Neural cell (in vitro differentiated cells): ENCODE results near the gene MPP1. TPM values are rescaled to one million over a fixed set of nuclear protein-coding genes. Genes with fewer than 3 reads are reported as not detected.

Experiments
- H2AFZ ChIP-seq: fragments of 200-600, 300-800 bp; sonication (generic), shearing (Covaris generic); 2 replicates; pipeline ENCODE4 v1.6.0; 2014; ENCODE audit warnings: low read depth, mild to moderate bottlenecking, antibody characterized with exemption, low read length, moderate library complexity
- H3F3A ChIP-seq: fragments of 200-600 bp; shearing (Covaris generic); 2 replicates; pipeline ENCODE4 v1.6.1; 2016; ENCODE audit warnings: mild to moderate bottlenecking, moderate library complexity, mixed read lengths, antibody characterized with exemption, low read length; ENCODE audit not compliant: insufficient read depth, poor library complexity, severe bottlenecking
- H3K27ac ChIP-seq: fragments of 200-600, 300-800 bp; sonication (generic), shearing (Covaris generic); 2 replicates; pipeline ENCODE4 v1.5.1; 2014; ENCODE audit warnings: mild to moderate bottlenecking, low read length, moderate library complexity
- H3K27me3 ChIP-seq: fragments of 300-800, 200-600 bp; sonication (generic), shearing (Covaris generic); 2 replicates; pipeline ENCODE4 v1.6.0; 2014; ENCODE audit warnings: mild to moderate bottlenecking, low read depth, low read length, moderate library complexity; ENCODE audit not compliant: insufficient read depth
- H3K36me3 ChIP-seq: fragments of 300-800, 200-600 bp; sonication (generic), shearing (Covaris generic); 2 replicates; pipeline ENCODE4 v1.5.1; 2014; ENCODE audit warnings: mild to moderate bottlenecking, antibody characterized with exemption, low read length, moderate library complexity; ENCODE audit not compliant: insufficient read depth
- H3K4me2 ChIP-seq: fragments of 300-800, 200-600 bp; sonication (generic), shearing (Covaris generic); 2 replicates; pipeline ENCODE4 v1.6.0; 2014; ENCODE audit warnings: mild to moderate bottlenecking, low read length
- H3K4me3 ChIP-seq: fragments of 300-800, 200-600 bp; sonication (generic), shearing (Covaris generic); 2 replicates; pipeline ENCODE4 v1.5.1; 2014; ENCODE audit warnings: mild to moderate bottlenecking, low read length, moderate library complexity
- H3K79me2 ChIP-seq: fragments of 200-600 bp; shearing (Covaris generic); replicated peaks from 2 replicates; pipeline ENCODE4 v1.6.0; 2014; ENCODE audit warnings: mild to moderate bottlenecking, low read length, moderate library complexity; ENCODE audit not compliant: insufficient read depth
- H3K9ac ChIP-seq: fragments of 300-800, 200-600 bp; sonication (generic), shearing (Covaris generic); 2 replicates; pipeline ENCODE4 v1.6.1; 2016; ENCODE audit warnings: mild to moderate bottlenecking, low read length, mixed read lengths
- H3K9me2 ChIP-seq: fragments of 200-600 bp; shearing (Covaris generic); 2 replicates; pipeline ENCODE4 v1.6.1; 2016; ENCODE audit warnings: mild to moderate bottlenecking, low read length, mixed read lengths; ENCODE audit not compliant: insufficient read depth
- H3K9me3 ChIP-seq: fragments of 200-600, 300-800 bp; sonication (generic), shearing (Covaris generic); 2 replicates; pipeline ENCODE4 v1.6.1; 2016; ENCODE audit warnings: mild to moderate bottlenecking, mixed run types, low read length, moderate library complexity, mixed read lengths
- H4K20me1 ChIP-seq: fragments of 200-600 bp; shearing (Covaris generic); 2 replicates; pipeline ENCODE4 v1.6.1; 2016; ENCODE audit warnings: mild to moderate bottlenecking, mixed run types; ENCODE audit not compliant: insufficient read depth
- EP300 ChIP-seq: fragments of 450-650 bp; conservative IDR thresholded peaks from 2 replicates; pipeline ENCODE4 v1.6.1; 2014; ENCODE audit warnings: antibody characterized with exemption, mild to moderate bottlenecking, moderate library complexity; ENCODE audit not compliant: poor library complexity, severe bottlenecking
- EZH2 ChIP-seq: fragments of 200-600, 300-800 bp; shearing (Covaris generic), sonication (generic); IDR thresholded peaks from 2 replicates; pipeline ENCODE4 v1.6.1; 2014; ENCODE audit warnings: antibody characterized with exemption, low read length, borderline replicate concordance, mild to moderate bottlenecking; ENCODE audit not compliant: insufficient read depth, poor library complexity, severe bottlenecking
- MXI1 ChIP-seq: fragments of 450-650 bp; conservative IDR thresholded peaks from 2 replicates; pipeline ENCODE4 v1.6.1; 2014; ENCODE audit warnings: antibody characterized with exemption, mild to moderate bottlenecking; ENCODE audit not compliant: poor library complexity, severe bottlenecking
- POLR2AphosphoS5 ChIP-seq: IDR thresholded peaks from 2 replicates; pipeline ENCODE4 v1.6.1; 2012
- RAD21 ChIP-seq: fragments of 450-650 bp; conservative IDR thresholded peaks from 2 replicates; pipeline ENCODE4 v1.6.1; 2014; ENCODE audit warnings: antibody characterized with exemption, mild to moderate bottlenecking, moderate library complexity
- SMC3 ChIP-seq: fragments of 450-650 bp; conservative IDR thresholded peaks from 2 replicates; pipeline ENCODE4 v1.6.1; 2014; ENCODE audit warnings: antibody characterized with exemption, mild to moderate bottlenecking, moderate library complexity; ENCODE audit not compliant: poor library complexity
- TAF1 ChIP-seq: IDR thresholded peaks from 2 replicates; pipeline ENCODE4 v1.6.1; 2012; ENCODE audit warnings: low read depth
- polyA plus RNA-seq: library from polyadenylated mRNA; depleted of rRNA; stranded (reverse); fragments of >200 nt; gene quantifications from 2 replicates; pipeline ENCODE4 v1.2.3, GENCODE V29; 2014
- TF ChIP-seq, protein P1 (sequence below): fragments of 450-650 bp; IDR thresholded peaks from 2 replicates; pipeline ENCODE4 v1.5.1; 2014; ENCODE audit warnings: antibody characterized with exemption, mild to moderate bottlenecking, moderate library complexity; ENCODE audit not compliant: poor library complexity, severe bottlenecking
- TF ChIP-seq, protein P2 (sequence below): IDR thresholded peaks from 2 replicates; pipeline ENCODE4 v1.6.1; 2012; ENCODE audit warnings: borderline replicate concordance

MPP1 gene
- polyA plus RNA-seq, 1 donor from 2014 or later, result 17.5 TPM

DNA sequence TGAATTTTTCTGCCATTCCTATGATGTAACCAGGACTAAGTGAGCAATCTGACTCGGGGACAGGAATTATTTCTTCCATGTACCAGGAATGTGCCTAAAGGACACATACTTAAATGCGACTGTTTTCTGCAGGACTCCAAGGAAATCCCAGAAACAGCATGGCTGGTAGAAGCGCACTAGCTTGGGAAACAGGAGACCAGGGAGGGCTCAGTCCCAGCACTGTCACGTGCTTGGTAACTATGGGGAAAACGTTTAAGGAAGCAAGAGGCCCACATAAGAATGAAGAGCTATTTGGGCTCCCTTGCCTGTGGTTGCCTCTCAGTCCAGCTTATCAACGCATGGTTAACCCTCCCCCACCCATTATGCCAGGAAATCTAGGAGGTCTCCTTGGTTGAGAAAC lies 19.6 kb downstream of the MPP1 start:
- Histone ChIP-seq H3K79me2 (no peaks in the 10 kb centered on the region), H3K9ac (no peak overlapping the region), H2AFZ (no peak overlapping the region), H3K9me3 (no peaks in the 10 kb centered on the region), H3K27ac (no peak overlapping the region), H4K20me1 (no peaks in the 10 kb centered on the region), H3K4me2 (no peak overlapping the region), H3K9me2 (no peaks in the 10 kb centered on the region), H3K27me3 (no peaks in the 10 kb centered on the region), H3F3A (no peaks in the 10 kb centered on the region), H3K4me3 (no peak overlapping the region), H3K36me3 (no peaks in the 10 kb centered on the region)
- TF ChIP-seq, protein P1, sequence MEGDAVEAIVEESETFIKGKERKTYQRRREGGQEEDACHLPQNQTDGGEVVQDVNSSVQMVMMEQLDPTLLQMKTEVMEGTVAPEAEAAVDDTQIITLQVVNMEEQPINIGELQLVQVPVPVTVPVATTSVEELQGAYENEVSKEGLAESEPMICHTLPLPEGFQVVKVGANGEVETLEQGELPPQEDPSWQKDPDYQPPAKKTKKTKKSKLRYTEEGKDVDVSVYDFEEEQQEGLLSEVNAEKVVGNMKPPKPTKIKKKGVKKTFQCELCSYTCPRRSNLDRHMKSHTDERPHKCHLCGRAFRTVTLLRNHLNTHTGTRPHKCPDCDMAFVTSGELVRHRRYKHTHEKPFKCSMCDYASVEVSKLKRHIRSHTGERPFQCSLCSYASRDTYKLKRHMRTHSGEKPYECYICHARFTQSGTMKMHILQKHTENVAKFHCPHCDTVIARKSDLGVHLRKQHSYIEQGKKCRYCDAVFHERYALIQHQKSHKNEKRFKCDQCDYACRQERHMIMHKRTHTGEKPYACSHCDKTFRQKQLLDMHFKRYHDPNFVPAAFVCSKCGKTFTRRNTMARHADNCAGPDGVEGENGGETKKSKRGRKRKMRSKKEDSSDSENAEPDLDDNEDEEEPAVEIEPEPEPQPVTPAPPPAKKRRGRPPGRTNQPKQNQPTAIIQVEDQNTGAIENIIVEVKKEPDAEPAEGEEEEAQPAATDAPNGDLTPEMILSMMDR, result no peak
- TF ChIP-seq POLR2AphosphoS5, result no peak
- TF ChIP-seq EZH2, result no peak
- no peak for TF ChIP-seq SMC3
- TF ChIP-seq, protein P2, sequence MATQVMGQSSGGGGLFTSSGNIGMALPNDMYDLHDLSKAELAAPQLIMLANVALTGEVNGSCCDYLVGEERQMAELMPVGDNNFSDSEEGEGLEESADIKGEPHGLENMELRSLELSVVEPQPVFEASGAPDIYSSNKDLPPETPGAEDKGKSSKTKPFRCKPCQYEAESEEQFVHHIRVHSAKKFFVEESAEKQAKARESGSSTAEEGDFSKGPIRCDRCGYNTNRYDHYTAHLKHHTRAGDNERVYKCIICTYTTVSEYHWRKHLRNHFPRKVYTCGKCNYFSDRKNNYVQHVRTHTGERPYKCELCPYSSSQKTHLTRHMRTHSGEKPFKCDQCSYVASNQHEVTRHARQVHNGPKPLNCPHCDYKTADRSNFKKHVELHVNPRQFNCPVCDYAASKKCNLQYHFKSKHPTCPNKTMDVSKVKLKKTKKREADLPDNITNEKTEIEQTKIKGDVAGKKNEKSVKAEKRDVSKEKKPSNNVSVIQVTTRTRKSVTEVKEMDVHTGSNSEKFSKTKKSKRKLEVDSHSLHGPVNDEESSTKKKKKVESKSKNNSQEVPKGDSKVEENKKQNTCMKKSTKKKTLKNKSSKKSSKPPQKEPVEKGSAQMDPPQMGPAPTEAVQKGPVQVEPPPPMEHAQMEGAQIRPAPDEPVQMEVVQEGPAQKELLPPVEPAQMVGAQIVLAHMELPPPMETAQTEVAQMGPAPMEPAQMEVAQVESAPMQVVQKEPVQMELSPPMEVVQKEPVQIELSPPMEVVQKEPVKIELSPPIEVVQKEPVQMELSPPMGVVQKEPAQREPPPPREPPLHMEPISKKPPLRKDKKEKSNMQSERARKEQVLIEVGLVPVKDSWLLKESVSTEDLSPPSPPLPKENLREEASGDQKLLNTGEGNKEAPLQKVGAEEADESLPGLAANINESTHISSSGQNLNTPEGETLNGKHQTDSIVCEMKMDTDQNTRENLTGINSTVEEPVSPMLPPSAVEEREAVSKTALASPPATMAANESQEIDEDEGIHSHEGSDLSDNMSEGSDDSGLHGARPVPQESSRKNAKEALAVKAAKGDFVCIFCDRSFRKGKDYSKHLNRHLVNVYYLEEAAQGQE, result no peak
- no peak for TF ChIP-seq EP300
- TF ChIP-seq RAD21, result no peak
- TF ChIP-seq MXI1, result no peak
- no peak for TF ChIP-seq TAF1

DNA sequence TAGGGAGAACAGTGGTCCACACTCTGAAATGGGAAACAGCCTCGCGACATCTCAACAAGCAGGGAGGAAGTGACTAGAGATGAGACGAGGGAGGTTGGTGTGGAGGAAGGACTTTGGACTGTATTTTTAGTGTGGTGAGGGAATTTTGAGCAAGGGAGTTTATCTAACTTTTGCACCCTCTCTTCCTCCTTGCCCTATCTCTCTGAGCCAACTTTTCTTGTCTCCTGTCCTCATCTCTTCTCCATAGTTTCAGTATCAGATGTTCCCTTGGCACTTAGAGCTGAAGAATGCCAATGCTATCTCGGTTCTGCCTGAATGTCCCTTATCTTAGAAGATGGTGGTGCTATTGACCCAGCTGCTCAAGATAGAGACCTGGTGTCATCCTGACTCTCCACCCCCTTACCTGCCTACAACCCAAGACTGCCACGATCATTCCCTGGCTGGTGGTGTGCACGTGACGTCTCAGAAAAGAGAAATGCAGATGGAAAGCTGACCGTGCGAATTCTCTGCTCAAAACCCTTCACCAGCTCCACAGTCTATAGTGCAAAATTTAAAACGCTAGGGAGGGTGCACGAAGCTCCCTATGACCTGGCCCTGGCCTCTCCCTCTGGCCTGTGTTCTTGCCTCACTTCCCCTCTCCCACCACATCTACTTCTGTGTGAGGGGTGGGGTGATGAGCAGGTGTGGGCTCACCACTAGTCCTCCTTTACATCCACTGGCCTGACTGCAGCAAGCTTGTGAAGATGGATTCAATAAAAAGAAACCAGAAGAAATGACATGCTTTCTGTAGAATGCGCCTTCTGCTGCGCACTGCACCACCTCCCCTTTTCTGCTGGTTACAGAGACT lies 20.9 kb downstream of the MPP1 start:
- Histone ChIP-seq H3K9me2 (no peaks in the 10 kb centered on the region), H3K4me2 (no peak overlapping the region), H3K36me3 (no peaks in the 10 kb centered on the region), H3F3A (no peaks in the 10 kb centered on the region), H2AFZ (no peak overlapping the region), H3K27me3 (no peaks in the 10 kb centered on the region), H3K27ac (no peak overlapping the region), H4K20me1 (no peaks in the 10 kb centered on the region), H3K9me3 (no peaks in the 10 kb centered on the region), H3K79me2 (no peaks in the 10 kb centered on the region), H3K4me3 (no peak overlapping the region), H3K9ac (no peak overlapping the region)
- TF ChIP-seq SMC3, result no peak
- no peak for TF ChIP-seq POLR2AphosphoS5
- TF ChIP-seq RAD21, result no peak
- TF ChIP-seq TAF1, result no peak
- no peak for TF ChIP-seq EZH2
- TF ChIP-seq, protein P1, result no peak
- TF ChIP-seq MXI1, result no peak
- no peak for TF ChIP-seq EP300
- TF ChIP-seq, protein P2, result no peak
